ENCODE measurements around the gene PPP1R10.

PPP1R10 gene

DNA sequence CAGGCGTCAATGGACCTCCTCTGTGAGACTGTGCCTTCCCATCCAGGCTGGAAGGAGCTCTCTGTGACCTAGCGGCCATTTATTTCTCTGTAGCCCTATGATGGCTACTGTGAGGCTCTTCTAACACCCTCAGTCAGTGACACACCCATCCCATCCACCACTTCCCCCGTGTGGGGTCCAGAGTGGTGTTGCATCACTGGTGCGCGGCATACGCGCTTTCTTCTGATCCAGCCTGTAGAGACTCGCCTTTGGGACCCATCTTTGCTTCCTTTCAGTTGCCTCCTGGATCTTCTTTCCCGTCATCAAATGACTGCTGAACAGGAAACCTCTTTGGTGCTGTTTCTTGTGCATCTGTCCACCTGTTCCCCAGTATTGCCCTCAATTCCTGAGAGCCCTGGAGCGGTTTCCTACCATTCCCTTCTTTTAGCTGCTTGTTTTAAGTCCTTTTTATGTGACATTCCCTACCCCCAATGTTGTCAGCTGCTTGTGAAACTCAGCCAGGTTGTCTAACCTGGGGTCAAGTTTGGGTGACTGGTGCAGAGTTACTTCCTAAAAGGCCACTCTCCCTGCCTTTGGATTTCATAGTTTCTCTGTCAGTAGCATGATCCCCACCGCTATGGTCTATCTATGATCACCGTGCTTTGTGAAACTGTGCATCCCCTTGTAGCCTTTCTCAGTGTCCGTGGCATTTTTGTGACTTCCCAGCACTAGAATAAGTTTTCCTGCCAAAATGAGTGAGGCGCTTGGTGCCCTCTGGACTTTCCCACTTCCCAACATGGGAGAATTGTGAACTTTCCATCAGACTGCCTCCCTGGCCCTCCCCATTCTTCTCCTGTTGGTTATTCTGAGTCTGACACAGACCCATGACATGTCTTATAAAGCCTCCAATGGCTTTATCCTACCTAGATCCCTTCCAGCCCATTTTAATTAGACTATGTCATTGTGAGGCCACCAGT lies 54.3 kb downstream of the PPP1R10 start:
- no peak overlapping the region for H3K27ac ChIP-seq
- no peak for DNase-seq (ENCODE audit: low read depth, low spot score)

DNA sequence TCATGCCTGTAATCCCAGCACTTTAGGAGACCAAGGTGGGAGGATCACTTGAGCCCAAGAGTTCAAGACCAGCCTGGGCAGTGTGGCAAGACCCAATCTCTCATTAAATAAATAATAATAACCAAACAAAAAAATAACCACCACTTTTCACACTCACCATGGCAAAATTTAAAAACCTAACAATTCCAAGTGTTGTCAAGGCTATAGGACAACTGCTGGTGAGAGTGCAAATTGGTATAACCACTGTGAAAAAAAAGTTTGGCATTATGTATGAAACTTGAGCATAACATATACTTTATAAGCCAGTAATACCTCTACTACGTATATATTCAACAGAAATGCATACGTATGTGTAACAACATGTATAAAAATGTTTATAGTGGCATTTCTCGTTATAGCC lies 56.1 kb downstream of the PPP1R10 start:
- DNase-seq (ENCODE audit: low read depth, low spot score): no peak
- no peak overlapping the region for H3K27ac ChIP-seq

DNA sequence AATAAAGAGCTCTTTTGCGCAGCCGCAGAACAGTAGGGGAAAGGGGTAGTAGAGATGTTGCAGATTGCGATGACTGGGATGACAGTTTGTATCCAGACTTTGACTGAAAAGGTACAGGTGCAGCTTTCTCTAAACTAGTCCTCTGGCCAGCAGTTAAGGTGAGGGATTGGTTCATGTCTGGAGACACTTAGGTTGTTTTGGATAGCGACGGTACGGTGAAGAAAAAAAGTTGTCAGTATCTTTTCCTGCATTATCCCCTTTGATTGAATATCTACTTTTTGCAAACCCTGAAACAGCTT lies 59.4 kb downstream of the PPP1R10 start:
- no peak for DNase-seq (ENCODE audit: low read depth, low spot score)
- H3K27ac ChIP-seq: peak overlapping the region; percentile 90

DNA sequence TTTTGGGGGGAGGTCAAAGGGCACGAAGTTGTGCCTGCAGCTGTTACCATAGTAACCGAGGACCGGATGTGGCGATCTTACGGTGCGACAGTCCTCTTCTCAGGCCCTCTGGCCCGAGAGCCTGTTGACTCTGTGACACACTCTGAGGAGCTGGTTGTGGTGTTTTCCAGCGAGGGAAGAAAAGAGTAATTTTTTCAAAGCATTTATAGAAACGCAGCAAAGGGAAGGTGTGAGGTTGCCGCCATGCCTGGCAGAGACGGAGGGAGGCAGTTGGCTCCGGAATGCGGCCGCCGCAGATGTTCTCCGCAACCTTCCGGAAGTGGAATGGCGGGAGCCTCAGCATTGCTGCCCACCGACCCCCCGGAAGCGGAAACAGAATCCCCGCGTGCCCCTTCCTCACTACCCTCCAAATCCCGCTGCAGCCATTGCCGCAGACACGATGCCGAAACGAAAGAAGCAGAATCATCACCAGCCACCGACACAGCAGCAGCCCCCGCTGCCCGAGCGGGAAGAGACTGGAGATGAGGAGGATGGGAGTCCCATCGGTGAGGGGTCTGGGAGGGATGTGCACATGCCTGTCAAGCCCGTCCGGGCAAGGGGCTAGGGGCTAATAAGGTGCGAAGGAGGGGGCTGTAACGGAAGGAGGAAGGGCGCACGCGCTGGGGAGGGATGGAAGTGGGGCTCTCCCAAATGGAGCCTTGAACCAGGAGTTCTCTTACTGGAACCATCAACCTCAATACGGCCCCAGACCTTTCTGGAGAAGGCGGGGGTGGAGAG lies 59.9 kb downstream of the PPP1R10 start, which contains the start of gene PRR3:
Gene PRR3, plus strand, starts transcription at position 390 of the 777 bp plus-strand sequence. Its CDS starts 50 bp downstream, at position 440.
- peak; percentile 60 for DNase-seq (ENCODE audit: low read depth, low spot score)

DNA sequence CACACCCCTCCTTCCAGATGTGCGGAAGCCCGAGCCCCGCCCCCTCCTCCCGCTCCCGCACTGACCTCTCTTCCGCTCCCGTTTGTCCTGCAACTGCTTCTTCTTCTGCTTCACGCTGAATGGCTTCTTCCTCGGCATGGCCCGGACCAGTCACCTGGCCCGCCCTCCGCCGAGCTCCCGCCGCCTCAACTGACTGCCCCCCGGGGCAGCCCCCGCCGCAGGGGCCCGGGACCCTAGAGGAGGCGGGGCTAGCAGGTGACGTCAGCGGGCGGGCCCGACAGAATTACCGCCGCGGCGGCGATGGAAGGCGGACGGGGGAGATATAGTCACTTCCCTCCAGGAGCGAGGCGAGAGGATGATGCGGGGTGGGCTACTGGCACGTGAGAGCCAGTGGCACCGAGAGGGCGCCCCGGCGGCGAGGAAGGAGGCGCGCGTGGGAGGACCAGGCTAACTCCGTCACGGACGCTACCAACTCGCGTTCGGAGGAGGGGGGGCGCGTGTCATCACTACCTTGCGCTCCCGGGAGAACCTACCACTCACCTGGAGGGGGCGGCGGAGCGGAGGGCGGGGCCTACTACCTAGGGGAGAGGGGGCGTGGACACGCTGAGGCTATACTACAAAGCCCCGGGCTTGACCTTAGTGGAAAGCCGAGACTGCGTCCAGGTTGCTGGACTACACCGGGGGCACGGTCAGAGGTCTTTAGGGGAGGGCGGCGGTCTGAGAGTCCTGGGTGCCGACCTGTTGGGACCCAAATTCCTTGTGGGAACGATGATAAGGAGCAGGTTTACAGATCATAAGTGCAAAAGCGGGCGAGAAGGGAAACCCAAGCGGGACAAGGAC lies 60.8 kb downstream of the PPP1R10 start, which contains the start of gene GNL1:
Gene GNL1, minus strand, starts transcription at position 424 of the 840 bp plus-strand sequence. Its CDS starts 286 bp downstream, at position 138.
- peak; percentile 84 for DNase-seq (ENCODE audit: low read depth, low spot score)
- H3K27ac ChIP-seq: peak within 1 kb of the TSS; percentile 90

More for the DNA sequence above, 59.9 kb downstream of the PPP1R10 start, which contains the start of gene PRR3:
- H3K27ac ChIP-seq: peak within 1 kb of the TSS; percentile 90

DNA sequence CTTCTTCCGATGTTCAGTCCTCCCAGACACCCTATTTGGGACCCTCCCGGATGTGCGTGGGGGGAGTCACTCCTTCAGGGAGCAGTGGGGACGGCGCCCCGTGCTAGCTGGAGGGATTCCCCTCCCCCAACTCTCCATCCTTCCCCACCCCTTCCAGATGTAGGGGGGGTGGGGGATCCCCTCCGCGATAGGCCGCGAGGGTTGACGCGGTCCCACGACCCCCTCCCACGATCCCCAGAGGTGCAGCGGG lies 61.3 kb downstream of the PPP1R10 start:
- no peak for DNase-seq (ENCODE audit: low read depth, low spot score)
- peak overlapping the region; percentile 90 for H3K27ac ChIP-seq

DNA sequence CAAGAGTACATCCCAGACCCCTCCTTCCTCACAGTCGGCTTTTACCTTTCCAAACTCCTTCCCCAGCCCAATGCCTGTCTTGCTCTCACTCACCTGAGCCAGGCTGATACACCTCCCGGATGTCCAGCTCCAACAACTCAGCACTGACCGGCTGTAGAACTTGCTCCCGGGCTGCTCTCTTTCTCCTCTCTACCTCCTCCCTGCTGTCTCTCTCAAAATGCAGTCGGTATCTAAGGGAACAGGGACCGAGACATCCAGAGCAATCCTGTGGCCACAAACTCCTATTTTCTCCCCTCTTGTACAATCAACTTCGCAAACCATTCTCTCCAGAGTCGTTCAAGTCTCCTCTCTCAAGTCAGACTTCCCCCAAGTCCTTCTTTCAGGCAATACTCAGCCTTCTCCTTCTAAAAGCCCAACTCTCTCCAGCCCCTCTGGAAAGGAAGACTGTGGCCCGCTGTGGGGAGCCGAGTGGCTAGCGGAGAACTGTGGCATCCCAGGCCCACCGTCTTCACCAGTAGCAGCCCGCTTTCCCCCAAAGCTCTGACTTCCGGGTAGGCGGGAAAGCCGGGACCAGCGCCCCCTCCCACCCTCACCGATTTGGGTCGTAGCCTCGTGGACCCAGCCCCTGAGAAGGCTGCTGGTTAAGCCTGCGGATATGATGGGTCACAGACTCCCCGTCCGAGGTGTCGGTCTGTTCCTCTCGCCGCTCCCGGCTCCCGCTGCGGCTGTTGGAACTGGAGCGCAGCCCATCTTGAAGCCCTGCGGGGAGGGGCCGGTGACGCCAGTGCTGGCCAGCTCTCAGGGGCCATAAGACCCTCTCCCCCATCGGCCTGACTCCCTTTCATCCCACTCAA lies 61.9 kb downstream of the PPP1R10 start:
- no peak for DNase-seq (ENCODE audit: low read depth, low spot score)
- H3K27ac ChIP-seq: peak overlapping the region; percentile 90

DNA sequence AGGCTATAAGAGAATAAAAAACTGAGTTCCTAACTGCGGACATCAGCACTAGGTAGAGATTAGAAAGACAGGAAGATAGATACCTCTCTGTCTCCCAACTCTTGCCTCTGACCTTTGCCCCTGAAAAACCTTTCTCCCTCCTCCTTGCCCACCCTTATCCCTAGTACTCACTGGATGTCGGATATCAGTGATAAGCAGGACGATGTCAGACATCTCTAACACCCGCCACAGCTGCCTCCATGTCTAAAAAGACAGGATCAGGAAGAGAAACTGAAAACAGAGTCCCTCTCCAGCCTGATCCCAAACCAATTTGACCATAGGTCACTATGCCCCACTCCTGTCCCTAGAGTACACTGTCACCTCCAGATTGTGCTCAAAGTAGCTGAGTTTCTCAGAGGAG lies 62.6 kb downstream of the PPP1R10 start:
- no peak for DNase-seq (ENCODE audit: low read depth, low spot score)
- no peak overlapping the region for H3K27ac ChIP-seq
